OCI-LY7 (cell line): ENCODE results near the gene WDR90.

Source experiments
- EZH2phosphoT487 ChIP-seq: fragments of 200-600 bp; sonication (generic); IDR thresholded peaks from 2 replicates; pipeline ENCODE4 v1.6.1; 2018; ENCODE audit warnings: low read depth, borderline replicate concordance, mild to moderate bottlenecking, mixed run types, antibody characterized with exemption, low read length, moderate library complexity, mixed read lengths
- TF ChIP-seq, protein P1 (sequence below): fragments of 200-600 bp; sonication (generic); conservative IDR thresholded peaks from 2 replicates; pipeline ENCODE4 v1.5.1; 2014; ENCODE audit warnings: mild to moderate bottlenecking, antibody characterized with exemption, low read length, moderate library complexity, mixed read lengths

DNA sequence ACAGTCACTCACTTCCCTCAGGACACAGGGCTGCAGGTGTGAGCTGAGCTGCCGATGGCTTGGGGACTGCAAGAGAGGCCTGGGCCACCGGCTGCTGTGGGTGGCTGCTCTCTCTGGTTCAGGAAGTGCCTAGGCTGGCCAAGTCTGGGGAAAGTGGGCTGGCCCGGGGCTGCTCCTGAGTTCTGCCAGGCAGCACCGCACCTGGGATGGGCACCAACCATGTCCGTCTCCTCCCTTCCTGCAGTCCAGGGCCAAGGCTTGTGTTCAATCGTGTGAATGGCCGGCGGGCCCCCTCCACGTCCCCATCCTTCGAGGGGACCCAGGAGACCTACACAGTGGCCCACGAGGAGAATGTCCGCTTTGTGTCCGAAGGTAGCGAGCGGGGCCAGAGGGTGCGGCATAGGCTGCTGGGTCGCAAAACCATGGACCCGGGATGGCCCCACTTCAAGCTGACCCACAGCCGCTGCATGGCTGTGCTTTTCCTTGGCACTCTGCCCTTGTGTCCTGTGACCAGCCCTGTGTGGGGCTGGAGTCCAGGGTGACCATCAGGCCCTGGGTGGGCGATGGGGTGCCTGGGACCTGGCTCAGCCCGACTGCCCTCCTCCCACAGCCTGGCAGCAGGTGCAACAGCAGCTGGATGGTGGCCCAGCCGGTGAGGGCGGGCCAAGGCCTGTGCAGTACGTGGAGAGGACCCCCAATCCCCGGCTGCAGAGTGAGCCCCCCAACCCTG is 1.8 kb upstream of the WDR90 start:
- TF ChIP-seq, protein P1, sequence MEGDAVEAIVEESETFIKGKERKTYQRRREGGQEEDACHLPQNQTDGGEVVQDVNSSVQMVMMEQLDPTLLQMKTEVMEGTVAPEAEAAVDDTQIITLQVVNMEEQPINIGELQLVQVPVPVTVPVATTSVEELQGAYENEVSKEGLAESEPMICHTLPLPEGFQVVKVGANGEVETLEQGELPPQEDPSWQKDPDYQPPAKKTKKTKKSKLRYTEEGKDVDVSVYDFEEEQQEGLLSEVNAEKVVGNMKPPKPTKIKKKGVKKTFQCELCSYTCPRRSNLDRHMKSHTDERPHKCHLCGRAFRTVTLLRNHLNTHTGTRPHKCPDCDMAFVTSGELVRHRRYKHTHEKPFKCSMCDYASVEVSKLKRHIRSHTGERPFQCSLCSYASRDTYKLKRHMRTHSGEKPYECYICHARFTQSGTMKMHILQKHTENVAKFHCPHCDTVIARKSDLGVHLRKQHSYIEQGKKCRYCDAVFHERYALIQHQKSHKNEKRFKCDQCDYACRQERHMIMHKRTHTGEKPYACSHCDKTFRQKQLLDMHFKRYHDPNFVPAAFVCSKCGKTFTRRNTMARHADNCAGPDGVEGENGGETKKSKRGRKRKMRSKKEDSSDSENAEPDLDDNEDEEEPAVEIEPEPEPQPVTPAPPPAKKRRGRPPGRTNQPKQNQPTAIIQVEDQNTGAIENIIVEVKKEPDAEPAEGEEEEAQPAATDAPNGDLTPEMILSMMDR, result no peak
- TF ChIP-seq EZH2phosphoT487, result no peak
